ENCODE data around the gene CCDC148. TPM values are rescaled to one million over a fixed set of nuclear protein-coding genes. Genes with fewer than 3 reads are reported as not detected.
A peak's percentile ranks its signal among the peaks of the same experiment; 100 is the strongest.

The CCDC148 gene
- total and polyA plus RNA-seq, 2 donors (not counting 1 experiment from before 2014, with no cell fraction given) = not detected

DNA sequence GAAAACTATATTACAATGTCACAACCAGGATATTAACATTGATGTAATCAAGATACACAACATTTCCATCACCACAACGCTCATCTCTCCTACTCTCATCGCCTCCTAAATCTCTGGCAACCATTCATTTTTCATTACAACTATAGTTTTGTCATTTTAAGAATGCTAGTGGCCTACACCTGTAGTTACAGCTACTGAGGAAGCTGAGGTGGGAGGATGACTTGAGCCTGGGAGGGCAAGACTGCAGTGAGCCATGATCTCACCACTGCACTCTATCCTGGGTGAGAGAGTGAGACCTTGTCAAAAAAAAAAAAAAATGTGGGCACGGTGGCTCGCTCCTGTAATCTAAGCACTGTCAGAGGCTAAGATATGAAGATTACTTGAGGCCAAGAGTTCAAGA, 10.7 kb upstream of the CCDC148 start:
- no peak overlapping the region for H3K4me3 ChIP-seq (ENCODE audit: control extremely low read depth in 1 of 5, extremely low read depth in 1 of 5, insufficient read depth in 1 of 5, low read depth in 2 of 5, low read length in 4 of 5)
- no peaks in the 10 kb centered on the region for H4K20me1 ChIP-seq (ENCODE audit: control insufficient read depth, insufficient read depth, low read length, poor library complexity, severe bottlenecking)
- H3K79me2 ChIP-seq (ENCODE audit: control insufficient read depth, insufficient read depth, low read length) = no peaks in the 10 kb centered on the region
- Mint-ChIP-seq H3K4me1 (no peaks in the 10 kb centered on the region), H3K27me3 (no peaks in the 10 kb centered on the region), H3K4me3 (no peak overlapping the region), H3K27ac (no peak overlapping the region), H3K9me3 (ENCODE audit: insufficient read depth) (no peaks in the 10 kb centered on the region)
- intact Hi-C loops (cut with micrococcal nuclease) = no loop called here
- H3K27ac ChIP-seq (ENCODE audit: low read length in 2 of 2) = no peak overlapping the region
- ATAC-seq (ENCODE audit: low read depth) (no peak), DNase-seq (no peak)
- H3K4me2 ChIP-seq (replicated peaks; ENCODE audit: low read depth, low read length, poor library complexity, severe bottlenecking) = no peak overlapping the region
- no peak overlapping the region for H3K9ac ChIP-seq (ENCODE audit: low read length)
- TF ChIP-seq, protein P1, sequence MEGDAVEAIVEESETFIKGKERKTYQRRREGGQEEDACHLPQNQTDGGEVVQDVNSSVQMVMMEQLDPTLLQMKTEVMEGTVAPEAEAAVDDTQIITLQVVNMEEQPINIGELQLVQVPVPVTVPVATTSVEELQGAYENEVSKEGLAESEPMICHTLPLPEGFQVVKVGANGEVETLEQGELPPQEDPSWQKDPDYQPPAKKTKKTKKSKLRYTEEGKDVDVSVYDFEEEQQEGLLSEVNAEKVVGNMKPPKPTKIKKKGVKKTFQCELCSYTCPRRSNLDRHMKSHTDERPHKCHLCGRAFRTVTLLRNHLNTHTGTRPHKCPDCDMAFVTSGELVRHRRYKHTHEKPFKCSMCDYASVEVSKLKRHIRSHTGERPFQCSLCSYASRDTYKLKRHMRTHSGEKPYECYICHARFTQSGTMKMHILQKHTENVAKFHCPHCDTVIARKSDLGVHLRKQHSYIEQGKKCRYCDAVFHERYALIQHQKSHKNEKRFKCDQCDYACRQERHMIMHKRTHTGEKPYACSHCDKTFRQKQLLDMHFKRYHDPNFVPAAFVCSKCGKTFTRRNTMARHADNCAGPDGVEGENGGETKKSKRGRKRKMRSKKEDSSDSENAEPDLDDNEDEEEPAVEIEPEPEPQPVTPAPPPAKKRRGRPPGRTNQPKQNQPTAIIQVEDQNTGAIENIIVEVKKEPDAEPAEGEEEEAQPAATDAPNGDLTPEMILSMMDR (IDR thresholded peaks at IDR 0.05) = no peak
- TF ChIP-seq EZH2 (IDR thresholded peaks at IDR 0.05; ENCODE audit: borderline replicate concordance, insufficient read depth, low read depth, low read length, poor library complexity, severe bottlenecking) = no peak
- ChIA-PET CTCF (interaction anchor here (0.9 kb wide), 1 partner anchor 10 kb away, joined by 6 read pairs; no protein-coding TSS in a partner anchor), POLR2A (no interaction called here)
- no peaks in the 10 kb centered on the region for H3K9me3 ChIP-seq (ENCODE audit: control extremely low read depth in 1 of 3, control insufficient read depth in 2 of 3, insufficient read depth in 1 of 3, low read length in 2 of 3)
- WGBS (ENCODE audit: insufficient coverage) = 100% methylated on average over 2 of the region's 4 CpGs
- H3K36me3 ChIP-seq (replicated peaks in 1 of 2; ENCODE audit: control extremely low read depth in 1 of 2, control insufficient read depth in 1 of 2, extremely low read depth in 1 of 2, insufficient read depth in 2 of 2, low read length in 1 of 2) = no peaks in the 10 kb centered on the region
- H3K27me3 ChIP-seq (replicated peaks in 1 of 4; ENCODE audit: control extremely low read depth in 1 of 4, control insufficient read depth in 3 of 4, insufficient read depth in 4 of 4, low read length in 3 of 4) = no peaks in the 10 kb centered on the region
- no peaks in the 10 kb centered on the region for H3K4me1 ChIP-seq (ENCODE audit: control insufficient read depth in 2 of 2, insufficient read depth in 2 of 2, low read length in 2 of 2)
- no peak overlapping the region for H2AFZ ChIP-seq (ENCODE audit: insufficient read depth, low read depth, low read length, poor library complexity, severe bottlenecking)

DNA sequence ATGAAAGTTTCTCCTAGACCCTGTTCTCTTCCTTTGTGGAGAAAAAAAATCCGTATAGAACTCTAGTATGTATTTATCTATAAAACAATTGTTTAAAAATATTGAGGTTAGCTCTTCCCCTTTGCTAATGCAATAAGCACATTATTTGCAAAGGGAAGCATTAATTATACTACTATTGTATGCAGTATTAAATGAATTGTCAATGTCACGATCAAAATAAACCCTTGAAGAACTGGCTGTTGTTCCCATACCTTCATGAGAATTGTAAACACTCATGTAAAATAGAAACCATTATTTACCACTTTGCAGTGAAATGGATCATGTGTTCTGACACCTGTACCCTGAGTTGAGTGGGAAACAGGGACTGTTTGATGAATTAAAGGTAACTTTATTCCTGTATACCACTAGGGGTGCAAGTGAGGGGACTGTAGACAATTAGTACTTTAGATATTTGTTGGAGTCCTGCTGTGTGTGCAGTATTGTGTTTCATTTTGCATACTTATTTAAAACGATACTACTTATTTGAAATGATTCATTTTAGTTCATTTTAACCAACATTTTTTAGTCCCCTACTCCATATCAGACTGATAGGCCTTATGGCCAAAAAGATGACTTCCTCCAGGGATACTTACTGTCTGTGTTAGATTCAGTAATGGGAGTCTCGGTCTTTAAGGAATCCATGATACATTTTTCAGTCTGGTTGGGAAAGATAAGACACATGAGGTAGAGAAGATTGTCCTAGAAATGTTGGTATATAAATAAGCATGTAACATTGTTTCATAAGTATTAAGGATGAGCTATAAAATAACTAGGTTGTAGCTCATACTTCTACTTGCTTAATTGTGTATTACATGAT, 8.1 kb upstream of the CCDC148 start:
- intact Hi-C loops (cut with micrococcal nuclease) = no loop called here
- peak; percentile 31 for ATAC-seq (ENCODE audit: low read depth)
- Histone ChIP-seq H3K9me3 (ENCODE audit: control extremely low read depth in 1 of 3, control insufficient read depth in 2 of 3, insufficient read depth in 1 of 3, low read length in 2 of 3) (no peaks in the 10 kb centered on the region), H2AFZ (ENCODE audit: insufficient read depth, low read depth, low read length, poor library complexity, severe bottlenecking) (no peak overlapping the region), H3K27me3 (replicated peaks in 1 of 4; ENCODE audit: control extremely low read depth in 1 of 4, control insufficient read depth in 3 of 4, insufficient read depth in 4 of 4, low read length in 3 of 4) (peaks cover 0 to 3% (median under 1%) of the 10 kb centered on the region in 4 experiments), H3K9ac (ENCODE audit: low read length) (no peak overlapping the region), H3K4me3 (ENCODE audit: control extremely low read depth in 1 of 5, extremely low read depth in 1 of 5, insufficient read depth in 1 of 5, low read depth in 2 of 5, low read length in 4 of 5) (no peak overlapping the region), H3K79me2 (ENCODE audit: control insufficient read depth, insufficient read depth, low read length) (no peaks in the 10 kb centered on the region), H3K36me3 (replicated peaks in 1 of 2; ENCODE audit: control extremely low read depth in 1 of 2, control insufficient read depth in 1 of 2, extremely low read depth in 1 of 2, insufficient read depth in 2 of 2, low read length in 1 of 2) (no peaks in the 10 kb centered on the region), H4K20me1 (ENCODE audit: control insufficient read depth, insufficient read depth, low read length, poor library complexity, severe bottlenecking) (no peaks in the 10 kb centered on the region), H3K4me1 (ENCODE audit: control insufficient read depth in 2 of 2, insufficient read depth in 2 of 2, low read length in 2 of 2) (no peaks in the 10 kb centered on the region), H3K27ac (ENCODE audit: low read length in 2 of 2) (no peak overlapping the region), H3K4me2 (replicated peaks; ENCODE audit: low read depth, low read length, poor library complexity, severe bottlenecking) (no peak overlapping the region)
- peaks cover 8% of the 10 kb centered on the region for H3K27me3 Mint-ChIP-seq
- ChIA-PET CTCF (interaction anchor here (0.6 kb wide), 1 partner anchor 19 kb away, joined by 3 read pairs; no protein-coding TSS in a partner anchor), POLR2A (no interaction called here)
- no peak overlapping the region for H3K27ac Mint-ChIP-seq
- H3K4me3 Mint-ChIP-seq = no peak overlapping the region
- TF ChIP-seq EZH2 (IDR thresholded peaks at IDR 0.05; ENCODE audit: borderline replicate concordance, insufficient read depth, low read depth, low read length, poor library complexity, severe bottlenecking) = no peak
- TF ChIP-seq, protein P1 (IDR thresholded peaks at IDR 0.05) = peak; percentile 60
- no CpG with 5 or more reads among the region's 4 CpGs for WGBS (ENCODE audit: insufficient coverage)
- peak; percentile 14 for DNase-seq
- no peaks in the 10 kb centered on the region for H3K4me1 Mint-ChIP-seq
- no peaks in the 10 kb centered on the region for H3K9me3 Mint-ChIP-seq (ENCODE audit: insufficient read depth)
